ENCODE results near the gene KCNIP1.

Gene KCNIP1

GRCh38 chr5:170478306-170478705 lies 25.5 kb upstream of the KCNIP1 start:
- Histone ChIP-seq H3K9me2 (ENCODE audit: low read depth, low read length) (no peaks in the 10 kb centered on the region), H3F3A (ENCODE audit: insufficient read depth, low read length) (no peaks in the 10 kb centered on the region), H3K36me3 (ENCODE audit: insufficient read depth, low read length) (no peaks in the 10 kb centered on the region), H3K27ac (ENCODE audit: low read depth, low read length, poor library complexity, severe bottlenecking) (no peak overlapping the region), H3K4me1 (ENCODE audit: insufficient read depth, low read length, severe bottlenecking) (no peaks in the 10 kb centered on the region), H4K20me1 (ENCODE audit: insufficient read depth, low read length) (no peaks in the 10 kb centered on the region), H3K4me3 (ENCODE audit: low read depth, low read length, poor library complexity, severe bottlenecking) (no peak overlapping the region), H2AFZ (ENCODE audit: low read length) (no peak overlapping the region), H3K9ac (ENCODE audit: low read length) (no peak overlapping the region), H3K79me2 (ENCODE audit: insufficient read depth, low read length) (no peaks in the 10 kb centered on the region), H3K27me3 (ENCODE audit: insufficient read depth, low read length) (no peaks in the 10 kb centered on the region), H3K9me3 (ENCODE audit: low read length) (no peaks in the 10 kb centered on the region), H3K4me2 (ENCODE audit: low read length) (no peak overlapping the region)
- no peak for TF ChIP-seq EZH2 (IDR thresholded peaks at IDR 0.05; ENCODE audit: borderline replicate concordance, low read length)
- TF ChIP-seq, protein P1, sequence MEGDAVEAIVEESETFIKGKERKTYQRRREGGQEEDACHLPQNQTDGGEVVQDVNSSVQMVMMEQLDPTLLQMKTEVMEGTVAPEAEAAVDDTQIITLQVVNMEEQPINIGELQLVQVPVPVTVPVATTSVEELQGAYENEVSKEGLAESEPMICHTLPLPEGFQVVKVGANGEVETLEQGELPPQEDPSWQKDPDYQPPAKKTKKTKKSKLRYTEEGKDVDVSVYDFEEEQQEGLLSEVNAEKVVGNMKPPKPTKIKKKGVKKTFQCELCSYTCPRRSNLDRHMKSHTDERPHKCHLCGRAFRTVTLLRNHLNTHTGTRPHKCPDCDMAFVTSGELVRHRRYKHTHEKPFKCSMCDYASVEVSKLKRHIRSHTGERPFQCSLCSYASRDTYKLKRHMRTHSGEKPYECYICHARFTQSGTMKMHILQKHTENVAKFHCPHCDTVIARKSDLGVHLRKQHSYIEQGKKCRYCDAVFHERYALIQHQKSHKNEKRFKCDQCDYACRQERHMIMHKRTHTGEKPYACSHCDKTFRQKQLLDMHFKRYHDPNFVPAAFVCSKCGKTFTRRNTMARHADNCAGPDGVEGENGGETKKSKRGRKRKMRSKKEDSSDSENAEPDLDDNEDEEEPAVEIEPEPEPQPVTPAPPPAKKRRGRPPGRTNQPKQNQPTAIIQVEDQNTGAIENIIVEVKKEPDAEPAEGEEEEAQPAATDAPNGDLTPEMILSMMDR (IDR thresholded peaks at IDR 0.05; ENCODE audit: low read length), result no peak

DNA sequence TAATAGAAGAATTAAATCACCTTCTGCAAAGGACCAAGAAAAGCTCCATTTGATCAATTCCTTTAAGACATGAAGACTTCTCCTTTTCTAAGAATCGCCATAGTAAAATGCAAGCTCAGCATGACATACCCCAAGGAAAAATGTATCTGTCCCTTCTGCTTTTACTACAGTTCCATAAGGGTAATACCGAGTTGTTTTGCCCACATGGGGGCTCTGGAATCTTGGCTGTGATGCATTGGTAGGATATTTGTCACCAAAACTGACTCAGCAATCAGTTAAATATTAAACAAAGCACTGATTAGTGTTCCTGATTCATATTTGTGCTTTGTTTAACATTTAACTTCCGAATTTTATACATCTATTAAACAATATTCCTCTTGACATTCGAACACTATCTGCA lies 24.3 kb upstream of the KCNIP1 start:
- Histone ChIP-seq H3K9me3 (ENCODE audit: low read length) (no peaks in the 10 kb centered on the region), H3K4me3 (ENCODE audit: low read depth, low read length, poor library complexity, severe bottlenecking) (no peak overlapping the region), H3F3A (ENCODE audit: insufficient read depth, low read length) (no peaks in the 10 kb centered on the region), H2AFZ (ENCODE audit: low read length) (no peak overlapping the region), H3K27me3 (ENCODE audit: insufficient read depth, low read length) (no peaks in the 10 kb centered on the region), H3K9ac (ENCODE audit: low read length) (no peak overlapping the region), H3K27ac (ENCODE audit: low read depth, low read length, poor library complexity, severe bottlenecking) (no peak overlapping the region), H3K9me2 (ENCODE audit: low read depth, low read length) (no peaks in the 10 kb centered on the region), H3K36me3 (ENCODE audit: insufficient read depth, low read length) (no peaks in the 10 kb centered on the region), H4K20me1 (ENCODE audit: insufficient read depth, low read length) (no peaks in the 10 kb centered on the region), H3K4me1 (ENCODE audit: insufficient read depth, low read length, severe bottlenecking) (no peaks in the 10 kb centered on the region), H3K4me2 (ENCODE audit: low read length) (no peak overlapping the region), H3K79me2 (ENCODE audit: insufficient read depth, low read length) (no peaks in the 10 kb centered on the region)
- no peak for TF ChIP-seq EZH2 (IDR thresholded peaks at IDR 0.05; ENCODE audit: borderline replicate concordance, low read length)
- TF ChIP-seq, protein P1 (IDR thresholded peaks at IDR 0.05; ENCODE audit: low read length), result no peak

DNA sequence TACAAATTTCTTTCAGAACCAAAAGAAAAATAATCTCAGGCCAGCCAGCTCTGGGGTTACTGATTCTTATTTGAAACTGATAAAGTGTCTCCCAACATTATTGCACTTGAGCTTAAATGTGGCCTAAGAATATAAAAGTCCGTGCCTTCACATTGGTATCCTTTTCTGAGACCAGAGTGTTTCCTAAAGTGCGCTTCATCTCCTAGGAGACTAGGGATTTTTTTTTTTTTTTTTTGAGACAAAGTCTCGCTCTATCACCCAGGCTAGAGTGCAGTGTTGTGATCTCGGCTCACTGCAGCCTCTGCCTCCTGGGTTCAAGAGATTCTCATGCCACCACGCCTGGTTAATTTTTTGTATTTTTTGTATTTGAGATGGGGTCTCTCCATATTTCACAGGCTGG lies 23.6 kb upstream of the KCNIP1 start:
- TF ChIP-seq, protein P1 (IDR thresholded peaks at IDR 0.05; ENCODE audit: low read length), result no peak
- TF ChIP-seq EZH2 (IDR thresholded peaks at IDR 0.05; ENCODE audit: borderline replicate concordance, low read length), result no peak
- Histone ChIP-seq H3K36me3 (ENCODE audit: insufficient read depth, low read length) (no peaks in the 10 kb centered on the region), H3K27me3 (ENCODE audit: insufficient read depth, low read length) (no peaks in the 10 kb centered on the region), H3K4me2 (ENCODE audit: low read length) (no peak overlapping the region), H3K27ac (ENCODE audit: low read depth, low read length, poor library complexity, severe bottlenecking) (no peak overlapping the region), H3K9ac (ENCODE audit: low read length) (no peak overlapping the region), H3K4me3 (ENCODE audit: low read depth, low read length, poor library complexity, severe bottlenecking) (no peak overlapping the region), H3K79me2 (ENCODE audit: insufficient read depth, low read length) (no peaks in the 10 kb centered on the region), H2AFZ (ENCODE audit: low read length) (no peak overlapping the region), H3K9me2 (ENCODE audit: low read depth, low read length) (no peaks in the 10 kb centered on the region), H3K9me3 (ENCODE audit: low read length) (no peaks in the 10 kb centered on the region), H3F3A (ENCODE audit: insufficient read depth, low read length) (no peaks in the 10 kb centered on the region), H4K20me1 (ENCODE audit: insufficient read depth, low read length) (no peaks in the 10 kb centered on the region), H3K4me1 (ENCODE audit: insufficient read depth, low read length, severe bottlenecking) (no peaks in the 10 kb centered on the region)
